ENCODE measurements around the gene PIRT.

DNA sequence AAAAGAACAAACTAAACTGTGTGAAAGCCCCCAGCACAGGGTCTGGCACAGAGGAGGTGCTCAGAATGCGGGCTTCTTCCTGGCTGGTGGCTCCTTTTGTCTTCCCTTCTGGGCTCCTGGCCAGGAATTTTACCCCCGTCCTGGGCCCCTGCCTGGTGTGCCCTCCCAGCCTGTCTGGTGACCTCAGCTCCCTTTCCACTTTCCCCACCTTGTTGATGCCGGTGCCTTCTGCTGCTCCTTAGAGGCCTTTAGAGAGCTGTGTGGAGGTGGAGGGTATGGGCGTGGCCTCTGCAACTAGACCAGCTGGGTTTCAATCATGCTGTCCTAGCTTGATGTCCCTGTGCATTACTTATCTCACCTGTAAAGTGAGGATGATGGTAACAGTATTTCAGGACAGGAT is 16.8 kb downstream of the PIRT start:
- TF ChIP-seq, protein P1, sequence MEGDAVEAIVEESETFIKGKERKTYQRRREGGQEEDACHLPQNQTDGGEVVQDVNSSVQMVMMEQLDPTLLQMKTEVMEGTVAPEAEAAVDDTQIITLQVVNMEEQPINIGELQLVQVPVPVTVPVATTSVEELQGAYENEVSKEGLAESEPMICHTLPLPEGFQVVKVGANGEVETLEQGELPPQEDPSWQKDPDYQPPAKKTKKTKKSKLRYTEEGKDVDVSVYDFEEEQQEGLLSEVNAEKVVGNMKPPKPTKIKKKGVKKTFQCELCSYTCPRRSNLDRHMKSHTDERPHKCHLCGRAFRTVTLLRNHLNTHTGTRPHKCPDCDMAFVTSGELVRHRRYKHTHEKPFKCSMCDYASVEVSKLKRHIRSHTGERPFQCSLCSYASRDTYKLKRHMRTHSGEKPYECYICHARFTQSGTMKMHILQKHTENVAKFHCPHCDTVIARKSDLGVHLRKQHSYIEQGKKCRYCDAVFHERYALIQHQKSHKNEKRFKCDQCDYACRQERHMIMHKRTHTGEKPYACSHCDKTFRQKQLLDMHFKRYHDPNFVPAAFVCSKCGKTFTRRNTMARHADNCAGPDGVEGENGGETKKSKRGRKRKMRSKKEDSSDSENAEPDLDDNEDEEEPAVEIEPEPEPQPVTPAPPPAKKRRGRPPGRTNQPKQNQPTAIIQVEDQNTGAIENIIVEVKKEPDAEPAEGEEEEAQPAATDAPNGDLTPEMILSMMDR (IDR thresholded peaks at IDR 0.05) = no peak
- no peak for TF ChIP-seq POLR2A (IDR thresholded peaks at IDR 0.05)

All from thyroid gland (tissue), 4 donors.